HG03571 (cell line): ENCODE results near the gene TEX51.

Experiments
- ATAC-seq: cut with Tn5 transposase; IDR thresholded peaks from one replicate; pipeline ENCODE4 v1.9.1; 2021; ENCODE audit not compliant: unreplicated experiment

Gene TEX51

DNA sequence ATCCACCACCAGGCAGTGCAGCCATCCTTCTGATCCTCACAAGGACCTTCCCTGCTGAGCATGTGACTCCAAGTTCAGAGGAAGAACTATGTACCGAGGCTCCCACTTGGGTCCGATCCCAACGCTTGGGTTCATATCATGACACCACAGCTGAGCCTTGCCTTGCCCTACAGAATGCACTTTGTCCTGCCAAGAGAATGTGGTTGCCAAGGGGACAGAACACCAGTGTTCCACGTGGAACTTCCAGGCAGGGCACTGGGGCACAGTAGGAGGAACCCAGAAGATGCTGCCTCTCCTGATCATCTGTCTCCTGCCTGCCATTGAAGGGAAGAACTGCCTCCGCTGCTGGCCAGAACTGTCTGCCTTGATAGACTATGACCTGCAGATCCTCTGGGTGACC is at the start of gene TEX51:
Gene TEX51, plus strand, starts transcription at position 255 of the 400 bp plus-strand sequence. Its CDS starts 29 bp downstream, at position 284.
- no peak for ATAC-seq

DNA sequence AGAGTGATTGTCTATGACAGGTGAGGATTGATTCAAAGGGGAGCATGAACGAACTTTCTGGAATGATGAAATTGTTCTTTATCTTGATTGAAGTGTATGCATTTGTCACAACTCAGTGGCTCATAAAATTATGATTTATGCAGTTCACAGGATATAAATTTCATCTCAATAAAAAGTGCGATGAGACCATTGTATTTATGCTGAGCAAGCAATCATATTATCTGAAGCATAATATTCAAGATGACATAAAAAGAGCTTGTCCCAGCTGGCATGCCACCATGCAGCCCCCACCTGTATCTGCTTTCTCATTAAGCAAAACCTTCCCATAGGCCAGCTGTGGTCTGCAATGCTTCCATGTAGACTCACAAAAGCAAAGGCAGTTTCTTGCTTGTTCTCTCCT is 49.6 kb upstream of the TEX51 start:
- no peak for ATAC-seq

DNA sequence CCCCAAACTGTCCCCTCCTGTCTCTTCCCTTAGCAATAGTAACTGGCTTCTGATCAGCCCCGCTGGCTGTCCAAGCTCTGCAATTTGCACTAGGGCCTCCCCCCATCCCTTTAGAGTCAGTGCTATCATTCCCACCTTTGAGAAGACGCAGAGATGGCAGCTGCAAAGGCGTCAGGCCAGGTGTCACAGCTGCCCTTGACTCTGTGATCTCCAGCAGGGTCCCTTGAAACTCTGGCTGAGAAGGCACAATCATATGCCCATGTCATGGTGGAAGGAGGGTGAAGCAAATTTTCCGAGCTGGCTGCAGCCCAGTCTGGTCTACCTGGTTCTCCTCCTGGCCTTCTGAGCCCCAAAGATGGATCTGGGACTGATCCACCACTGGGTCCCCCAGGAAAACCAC is 49.2 kb upstream of the TEX51 start:
- ATAC-seq: no peak

DNA sequence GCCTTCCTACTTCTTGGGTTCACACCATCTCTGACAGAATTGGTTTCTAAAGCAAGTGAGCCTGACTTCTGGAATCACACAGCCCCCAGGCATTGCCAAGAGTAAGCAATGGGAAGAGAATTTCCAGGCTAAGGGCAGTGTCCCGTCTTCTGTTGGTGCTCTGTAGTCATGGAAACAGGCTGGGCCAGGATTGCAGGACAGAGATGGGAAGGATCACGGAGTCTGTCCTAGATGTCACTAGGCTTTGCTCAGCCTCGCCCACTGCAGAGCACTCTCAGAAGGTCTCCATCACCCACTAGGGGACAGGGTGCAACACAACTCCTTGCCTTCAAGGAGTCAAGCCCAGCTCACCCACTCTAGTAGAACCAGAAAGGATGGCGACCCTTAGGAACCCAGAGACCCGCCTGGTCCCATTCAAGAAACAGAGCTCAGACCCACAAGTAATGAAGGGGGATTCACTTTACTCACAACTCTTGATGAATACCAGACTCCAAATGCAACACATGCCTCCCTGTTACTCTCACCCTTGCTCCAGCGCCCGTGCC is 48.6 kb upstream of the TEX51 start:
- ATAC-seq: no peak

DNA sequence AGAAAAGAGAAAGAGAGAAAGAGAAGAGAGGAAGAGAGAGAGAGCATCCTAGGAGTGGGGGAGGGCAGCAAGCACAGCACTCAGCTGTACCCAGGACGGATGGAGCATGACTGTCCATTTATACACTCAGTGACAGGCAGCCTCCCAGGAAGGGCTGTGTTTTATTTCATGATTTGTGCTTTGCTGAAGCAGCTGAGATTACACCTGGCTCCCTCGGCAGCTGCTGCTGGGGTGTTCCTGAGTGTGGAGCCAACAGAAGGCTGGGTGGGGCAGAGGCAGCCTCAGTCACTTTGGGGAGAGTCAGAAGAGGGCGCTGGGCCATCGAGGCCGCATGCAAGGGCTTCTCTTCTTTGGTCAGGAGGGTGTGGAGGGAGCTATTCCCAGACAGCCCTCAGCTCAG is 47.8 kb upstream of the TEX51 start:
- no peak for ATAC-seq

DNA sequence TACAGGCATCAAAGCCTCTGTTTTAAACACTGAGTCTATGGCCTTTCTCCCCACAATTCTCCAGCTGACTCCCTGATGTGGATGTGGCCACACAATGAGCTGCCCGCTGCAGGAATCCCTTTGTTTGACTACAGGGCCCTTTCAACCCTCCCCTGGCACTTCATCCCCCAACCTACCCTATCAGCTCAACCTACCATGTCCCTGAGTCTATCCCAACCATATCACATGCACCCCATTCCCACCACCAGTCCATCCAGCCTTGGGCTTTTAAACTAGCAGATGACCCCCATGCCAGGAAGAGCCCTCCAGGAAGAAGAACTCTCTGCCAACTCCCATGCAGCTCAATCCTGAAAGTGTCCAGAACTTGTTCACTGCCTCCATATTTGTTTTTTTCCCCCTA is 46.9 kb upstream of the TEX51 start:
- ATAC-seq: no peak

DNA sequence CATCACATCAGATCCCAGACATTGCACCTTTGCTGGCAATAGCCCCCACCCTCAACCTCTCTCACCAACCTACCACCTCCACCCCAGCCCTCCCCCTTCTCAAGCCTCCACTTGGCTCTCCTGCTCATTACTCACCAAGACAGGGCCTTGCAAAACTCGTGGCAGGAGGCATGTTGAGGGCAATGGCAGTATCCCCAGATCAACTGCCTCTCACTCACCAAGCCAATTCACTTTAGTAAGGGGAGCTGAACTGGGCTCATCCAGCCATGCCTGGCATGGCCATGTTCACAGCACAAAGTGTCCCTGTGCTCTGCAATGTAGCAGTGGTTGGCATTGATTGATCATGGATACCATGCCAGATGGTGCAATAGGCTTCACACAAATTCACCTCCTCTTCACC is 46.3 kb upstream of the TEX51 start:
- no peak for ATAC-seq

DNA sequence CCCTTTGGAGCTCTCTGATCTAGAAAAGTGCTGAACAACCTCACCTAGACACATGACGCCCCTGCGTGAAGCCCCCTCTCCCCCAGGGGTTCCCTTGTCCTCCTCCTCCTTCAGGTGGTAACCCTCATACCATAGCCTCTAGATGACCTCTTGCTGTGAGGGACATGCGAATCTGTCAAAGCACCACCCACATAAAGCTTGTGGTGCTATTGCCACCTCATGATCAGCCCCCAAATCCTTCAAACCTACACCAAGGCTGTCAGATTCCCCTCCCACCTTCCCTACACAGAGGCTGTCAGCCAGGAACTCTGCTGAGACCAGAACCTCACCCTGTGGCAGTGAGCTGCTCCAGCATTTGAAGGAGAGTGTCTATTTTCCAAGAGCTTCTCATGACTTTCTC is 43.1 kb upstream of the TEX51 start:
- ATAC-seq: no peak

DNA sequence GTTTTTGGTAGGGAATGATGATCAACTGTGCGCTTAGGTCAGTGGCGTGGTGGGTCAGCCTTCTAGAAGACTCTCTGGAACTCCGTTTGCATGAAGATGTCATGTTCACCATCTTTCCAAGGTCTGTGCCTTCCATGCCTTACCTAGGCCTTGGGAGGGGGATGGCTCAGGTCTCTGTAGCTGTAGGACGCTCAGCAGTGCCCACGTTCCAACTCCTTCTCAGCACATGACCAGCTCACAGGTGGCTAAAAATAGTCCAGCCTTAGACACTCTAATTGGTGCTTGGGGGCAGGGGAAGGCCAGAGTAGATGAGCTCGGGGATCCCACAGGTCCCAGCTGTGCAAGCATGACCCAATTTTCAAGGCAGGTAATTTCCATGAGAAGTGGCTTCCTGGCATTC is 42.3 kb upstream of the TEX51 start:
- no peak for ATAC-seq

DNA sequence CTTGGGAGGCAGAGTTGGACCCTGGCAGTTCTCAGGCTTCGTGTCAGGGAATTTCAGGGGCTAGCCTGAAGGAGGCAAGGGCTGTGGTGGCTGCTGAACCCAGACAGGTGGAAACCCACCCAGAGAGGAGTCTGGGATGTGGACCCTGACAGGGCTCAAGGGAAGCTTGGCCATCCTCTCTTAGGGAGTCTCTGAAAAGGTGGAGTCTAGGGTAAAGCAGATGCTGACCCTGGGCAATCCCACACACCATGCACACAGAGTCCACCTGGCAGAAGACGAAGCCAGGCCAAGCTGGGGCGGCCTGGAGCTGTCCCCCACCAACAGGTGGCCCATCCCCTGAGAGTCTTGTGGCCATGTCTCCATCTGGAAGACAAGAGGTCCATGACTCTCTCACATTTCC is 41.2 kb upstream of the TEX51 start:
- no peak for ATAC-seq

DNA sequence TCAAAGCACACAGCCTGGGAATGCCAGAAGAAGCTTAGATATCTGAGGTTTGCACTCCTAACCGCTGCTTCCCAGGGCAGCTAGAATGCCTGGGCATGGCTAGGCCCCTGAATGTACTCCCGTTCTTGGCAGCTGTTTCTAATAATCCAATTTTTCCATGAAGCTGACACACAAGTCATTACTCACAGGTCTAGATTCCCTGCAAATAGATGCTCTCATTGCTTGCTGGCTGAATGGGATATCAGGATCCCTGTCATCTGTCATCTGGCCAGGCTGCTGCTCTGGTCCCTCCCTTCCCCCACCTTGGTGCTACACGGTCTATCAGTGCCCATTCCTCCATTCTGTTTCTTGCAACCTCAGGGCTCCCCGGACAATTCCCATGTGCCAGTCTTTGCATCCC is 40.7 kb upstream of the TEX51 start:
- ATAC-seq: no peak

DNA sequence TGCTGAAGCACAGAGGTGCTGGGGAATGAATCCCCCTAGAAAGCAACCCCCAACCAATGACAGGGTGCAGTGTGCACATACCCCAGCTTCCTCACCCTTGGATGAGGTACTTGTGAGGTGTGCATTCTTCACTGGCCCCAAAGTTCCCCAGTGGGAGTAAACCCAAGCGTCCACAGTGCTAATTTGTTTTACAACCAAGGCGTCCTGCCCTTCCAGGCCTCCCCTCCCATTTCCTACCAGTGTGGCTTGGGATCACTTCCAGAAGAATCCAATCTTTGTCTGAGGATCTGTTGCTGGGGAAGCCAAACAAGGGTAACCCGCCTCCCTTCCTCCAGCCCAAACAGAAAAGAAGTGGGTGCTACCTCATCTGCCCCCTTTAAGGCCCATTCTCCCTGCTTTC is 40.3 kb upstream of the TEX51 start:
- ATAC-seq: no peak

DNA sequence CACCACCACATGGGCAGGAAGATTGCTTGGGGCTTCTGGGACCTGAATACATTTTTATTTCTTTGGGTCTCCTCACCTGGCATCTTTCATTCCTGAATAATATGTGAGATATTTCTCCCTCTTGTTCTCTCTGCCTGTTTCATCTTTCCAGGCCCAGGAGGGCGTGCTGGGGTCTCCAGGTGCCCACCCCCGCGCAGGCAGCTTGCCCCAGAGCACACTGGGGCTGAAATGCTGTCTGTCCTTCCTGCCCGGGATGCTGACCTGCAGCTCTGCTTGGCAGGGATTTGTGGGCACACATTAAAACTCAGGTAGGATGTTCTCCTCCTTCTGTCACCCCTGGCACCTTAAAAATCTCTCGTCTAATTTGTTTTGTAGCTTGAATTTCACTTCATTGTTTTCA is 39.7 kb upstream of the TEX51 start:
- no peak for ATAC-seq

DNA sequence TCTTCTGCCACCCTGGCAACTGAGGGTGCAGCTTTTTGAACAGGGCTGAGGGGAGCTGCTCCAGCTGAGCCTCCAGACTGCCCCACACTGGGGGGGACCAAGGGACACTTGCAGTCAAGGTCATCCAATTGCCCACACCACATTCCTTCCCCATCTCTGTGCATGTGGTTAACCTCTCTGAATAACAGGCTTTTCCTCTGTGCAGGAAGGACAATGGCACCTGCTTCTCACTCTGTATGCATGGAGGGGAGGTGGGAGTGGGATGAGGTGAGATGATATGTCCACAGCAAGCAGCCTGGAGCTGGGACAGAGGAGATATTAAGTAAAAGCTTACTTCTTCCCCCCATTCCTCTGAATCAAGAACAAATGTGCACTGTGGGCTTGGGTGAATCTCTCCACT is 39.1 kb upstream of the TEX51 start:
- no peak for ATAC-seq

DNA sequence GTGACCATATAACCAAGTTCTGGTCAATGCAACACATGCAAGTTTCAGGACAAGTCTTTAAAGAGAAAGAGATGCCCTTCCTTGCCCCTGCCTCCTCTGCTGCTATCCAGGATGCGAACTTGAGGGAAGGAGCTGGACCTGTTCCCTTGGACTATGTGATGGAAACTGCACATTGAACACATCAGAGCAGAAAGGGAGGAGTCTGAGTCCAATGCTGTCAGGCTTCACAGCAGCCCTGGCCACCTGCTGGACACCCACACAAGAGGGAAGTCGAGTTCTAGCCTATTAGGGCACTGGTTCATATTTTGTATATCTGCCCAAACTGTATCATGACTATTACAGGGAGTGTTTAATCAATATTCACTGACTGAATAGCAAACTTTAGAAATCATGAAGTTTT is 38.3 kb upstream of the TEX51 start:
- ATAC-seq: no peak

DNA sequence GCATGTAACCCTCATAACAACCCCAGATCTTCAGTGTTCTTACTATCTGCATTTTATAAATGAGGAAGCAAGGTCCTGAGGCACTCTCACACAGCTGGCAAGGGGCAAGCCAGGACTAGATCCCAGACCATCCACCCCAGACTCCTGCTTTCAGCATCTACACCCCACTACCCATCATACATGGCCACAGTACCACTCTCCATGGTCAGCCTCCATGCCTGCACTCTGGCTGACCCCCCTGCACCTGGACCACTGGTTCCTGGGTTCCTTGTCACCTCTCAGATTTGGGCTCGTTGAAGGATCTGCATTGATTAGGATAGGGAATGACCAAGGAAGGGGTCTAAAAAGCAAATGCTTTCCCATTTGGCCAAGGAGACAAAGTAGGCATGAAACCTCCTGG is 36.0 kb upstream of the TEX51 start:
- ATAC-seq: no peak

DNA sequence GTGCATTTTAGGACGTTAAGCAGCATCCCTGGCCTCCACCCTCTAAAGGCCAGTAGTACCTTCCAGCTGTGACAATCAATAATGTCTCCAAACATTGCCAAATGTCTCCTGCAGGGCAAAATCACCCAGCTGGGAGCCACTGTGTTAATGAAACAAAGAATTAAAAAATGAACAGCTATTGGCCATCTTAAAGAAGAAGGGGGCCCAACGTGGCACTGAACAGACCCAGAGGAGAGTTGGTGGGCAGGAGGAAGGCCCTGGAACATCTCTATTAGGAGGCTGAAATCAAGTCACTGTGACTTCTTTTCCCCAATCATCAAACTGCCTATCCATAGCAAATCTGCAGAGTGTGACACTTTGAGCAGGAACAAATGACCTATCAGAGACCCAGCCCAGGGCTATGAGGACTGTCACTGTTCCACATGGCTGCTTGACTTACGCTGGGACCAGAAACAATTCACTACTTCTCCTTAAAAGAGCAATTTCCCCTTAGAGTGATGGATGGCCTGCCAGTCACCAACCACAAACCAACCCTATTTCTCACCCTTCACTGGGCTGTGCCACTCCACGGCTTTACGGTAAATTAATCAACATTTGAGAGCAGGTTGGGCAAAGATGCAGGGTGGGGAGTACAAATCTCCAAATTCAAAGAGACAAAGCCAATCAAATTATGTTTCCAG is 35.2 kb upstream of the TEX51 start:
- ATAC-seq: no peak

DNA sequence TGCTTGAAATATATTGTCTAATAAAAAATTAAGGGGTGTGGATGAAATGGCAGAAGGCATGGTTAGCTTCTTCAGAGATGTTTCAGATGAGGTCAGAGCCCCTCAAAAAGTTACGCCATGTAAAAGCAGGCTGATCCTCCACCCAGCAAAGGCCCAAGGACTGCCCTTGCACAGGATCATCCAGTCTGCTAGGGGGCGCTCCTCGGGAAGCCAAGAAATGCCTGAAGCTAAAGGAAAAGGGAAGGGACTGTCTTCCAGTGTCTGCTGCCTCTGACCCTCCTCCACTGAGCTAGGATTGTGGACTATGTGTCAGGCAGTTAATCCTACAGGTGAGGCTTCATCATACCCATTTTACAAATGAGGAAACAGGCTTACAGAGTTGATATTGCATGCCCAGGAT is 33.8 kb upstream of the TEX51 start:
- ATAC-seq: no peak

DNA sequence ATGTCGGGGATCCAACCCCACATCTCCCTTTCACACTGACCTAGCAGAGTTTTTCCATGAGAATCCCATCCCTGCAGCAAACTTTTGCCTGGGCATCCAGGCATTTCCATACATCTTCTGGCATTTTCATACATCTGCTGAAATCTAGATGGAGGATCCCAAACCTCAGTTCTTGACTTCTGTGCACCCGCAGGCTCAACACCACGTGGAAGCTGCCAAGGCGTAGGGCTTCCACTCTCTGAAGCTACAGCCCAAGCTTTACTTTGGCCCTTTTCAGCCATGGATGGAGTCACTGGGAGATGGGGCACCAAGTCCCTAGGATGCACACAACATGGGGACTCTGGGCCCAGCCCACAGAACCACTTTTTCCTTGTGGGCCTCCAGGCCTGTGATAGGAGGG is 32.2 kb upstream of the TEX51 start:
- ATAC-seq: no peak

DNA sequence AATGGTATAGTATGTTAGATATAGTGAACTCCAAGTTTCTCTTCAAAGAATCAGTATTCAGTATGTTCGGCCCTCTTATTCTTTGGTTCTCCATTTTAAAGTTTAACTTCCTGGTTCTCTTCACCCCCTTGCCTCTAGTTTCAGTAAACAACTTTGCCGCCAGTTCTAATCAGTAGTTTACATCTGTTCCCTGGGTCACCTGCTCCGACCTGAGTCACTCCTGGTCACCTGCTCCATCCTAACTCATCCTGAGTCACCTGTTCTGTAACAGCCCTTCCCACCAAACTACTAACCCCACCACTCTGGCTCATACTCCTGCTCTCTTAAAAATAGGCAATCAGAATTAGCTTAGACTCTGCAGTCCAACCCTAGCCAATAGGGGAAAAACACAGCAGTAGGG is 23.7 kb upstream of the TEX51 start:
- ATAC-seq: no peak

DNA sequence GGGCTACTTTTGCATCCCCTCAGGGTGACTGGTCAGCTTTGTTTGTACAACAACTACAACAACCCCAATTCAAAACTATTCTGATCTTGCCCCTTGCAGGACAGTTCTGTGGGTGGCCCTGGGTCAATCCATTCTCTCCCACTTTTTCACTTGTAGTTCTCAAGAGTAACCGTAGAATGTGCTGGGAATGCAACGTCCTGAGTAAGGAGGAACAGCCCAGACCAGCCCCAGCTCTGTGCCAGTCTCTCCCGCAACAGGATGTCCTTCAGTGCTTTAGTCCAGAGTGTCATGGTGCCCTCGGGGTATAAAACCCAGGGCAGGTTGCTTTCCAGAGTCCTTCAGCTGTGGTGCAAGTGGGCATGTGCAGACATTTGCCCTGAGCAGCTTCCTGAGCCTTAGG is 22.1 kb upstream of the TEX51 start:
- ATAC-seq: no peak

DNA sequence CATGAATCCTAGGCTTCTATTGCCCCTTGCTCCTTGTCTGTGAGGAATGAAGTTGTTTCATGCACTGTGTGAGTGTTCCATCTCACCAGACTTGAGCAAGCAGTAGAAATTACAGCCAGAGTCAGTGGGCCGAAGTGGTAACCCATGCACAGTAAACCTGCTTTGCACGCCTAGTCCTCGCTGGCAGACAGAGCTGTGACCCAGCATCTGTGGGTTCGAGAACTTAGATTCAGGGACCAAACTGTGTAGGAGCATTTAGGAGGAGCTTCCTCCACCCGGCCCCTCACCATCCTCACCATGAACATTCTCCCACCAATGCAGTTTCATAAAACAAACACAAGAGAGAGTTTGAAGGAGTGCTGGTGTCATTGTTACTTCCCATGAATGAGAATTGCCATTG is 21.6 kb upstream of the TEX51 start:
- no peak for ATAC-seq

DNA sequence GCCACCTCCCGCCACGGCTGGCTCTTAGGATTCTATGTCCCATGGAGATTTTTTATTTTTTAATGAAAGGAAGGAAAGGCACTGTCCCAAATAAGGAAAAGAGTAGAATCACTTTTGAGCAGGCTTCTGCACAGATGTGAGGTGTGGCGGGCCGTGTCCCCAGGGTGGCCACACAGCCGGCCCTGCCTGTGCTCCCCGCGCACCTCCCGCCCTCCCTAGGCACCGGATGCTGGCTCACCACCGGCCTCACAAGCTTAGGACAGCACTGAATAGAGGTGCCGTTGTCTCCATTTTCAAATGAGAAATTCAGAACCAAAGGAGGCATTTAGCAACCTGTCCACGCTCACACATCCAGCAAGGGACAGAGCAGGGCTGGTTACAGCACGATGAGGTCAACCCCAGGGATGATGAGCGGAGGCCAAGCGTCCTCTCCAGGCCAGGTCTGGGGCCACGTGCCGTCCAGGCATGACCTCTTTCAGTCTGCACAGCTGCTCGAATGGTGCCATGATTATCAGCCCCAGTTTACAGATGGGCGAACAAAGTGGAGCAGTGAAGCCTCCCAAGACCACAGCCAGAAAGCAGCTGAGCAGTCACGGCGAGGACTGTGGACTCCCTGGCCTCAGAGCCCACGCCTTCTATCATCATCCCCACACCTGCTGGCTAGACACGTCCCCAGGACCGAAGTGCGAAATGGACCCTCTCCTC is 20.7 kb upstream of the TEX51 start:
- ATAC-seq: no peak
